CD4-positive, alpha-beta T cell treated with Interleukin-15 for 1 hour (primary cell): ENCODE data around the gene ERCC6L.
"Not testable (repeated sequence)": the region's sequence is repeated elsewhere in the genome, so short reads cannot be mapped to it uniquely, and the experiment has no call there.

Experiments
- DNase-seq: peaks from one replicate; pipeline ENCODE4 v3.0.0-alpha.2; 2020

Gene ERCC6L

DNA sequence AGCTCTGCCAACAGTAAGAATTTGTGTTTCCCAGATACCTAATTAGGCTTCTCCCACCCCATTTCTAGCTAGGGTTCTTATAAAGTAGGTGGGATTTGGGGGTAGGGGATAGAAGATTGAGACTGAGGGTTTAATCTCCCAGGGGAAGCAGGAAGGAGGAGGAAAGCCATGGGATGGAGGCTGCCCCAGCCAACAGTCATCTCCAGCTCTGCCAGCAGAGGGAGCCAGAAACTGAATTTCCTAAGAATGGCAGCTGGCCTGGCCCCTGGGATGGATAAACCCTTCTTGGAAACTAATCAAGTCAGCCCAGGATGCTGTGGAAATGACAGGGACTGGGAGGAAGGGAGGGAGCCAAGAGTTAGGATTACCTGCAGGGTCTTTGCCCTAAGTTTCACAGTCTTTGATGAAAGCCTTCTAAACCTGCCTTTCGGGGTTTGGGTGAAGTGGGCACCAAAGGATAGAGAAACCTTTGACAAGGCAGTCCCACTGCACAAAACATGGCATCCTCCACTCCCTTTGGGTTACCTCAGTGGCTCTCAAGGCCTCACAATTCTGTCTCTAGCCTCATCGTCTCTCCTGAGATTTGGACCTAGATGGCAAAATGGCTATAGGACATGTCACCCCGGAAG is 6.7 kb upstream of the ERCC6L start:
- DNase-seq: no peak

GRCh38 chrX:72243472-72243871 is 4.6 kb upstream of the ERCC6L start:
- DNase-seq: no peak

GRCh38 chrX:72240976-72241375 is 2.1 kb upstream of the ERCC6L start:
- DNase-seq: no peak

GRCh38 chrX:72238183-72238582 is 644 bp downstream of the ERCC6L start:
- DNase-seq: no peak

DNA sequence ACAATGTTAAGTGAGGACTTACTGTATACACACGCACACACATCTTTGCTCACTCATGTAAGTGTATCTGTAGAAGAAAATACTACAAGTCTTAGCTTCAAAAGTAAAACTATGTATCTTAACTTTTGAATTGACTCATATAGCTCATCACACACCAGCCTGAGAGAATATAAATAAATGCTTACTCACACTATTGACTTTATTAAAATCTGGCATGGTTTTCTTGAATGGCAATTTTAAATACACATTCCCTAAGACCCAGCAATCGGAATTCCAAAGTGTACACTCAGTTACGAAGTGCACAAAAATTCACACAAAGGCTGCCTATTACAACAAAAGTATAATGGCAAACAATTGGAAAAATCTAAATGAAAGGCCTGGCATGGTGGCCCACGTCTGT is 2.0 kb downstream of the ERCC6L start:
- DNase-seq: no peak

GRCh38 chrX:72230290-72230689 is 8.5 kb downstream of the ERCC6L start:
- no peak for DNase-seq

DNA sequence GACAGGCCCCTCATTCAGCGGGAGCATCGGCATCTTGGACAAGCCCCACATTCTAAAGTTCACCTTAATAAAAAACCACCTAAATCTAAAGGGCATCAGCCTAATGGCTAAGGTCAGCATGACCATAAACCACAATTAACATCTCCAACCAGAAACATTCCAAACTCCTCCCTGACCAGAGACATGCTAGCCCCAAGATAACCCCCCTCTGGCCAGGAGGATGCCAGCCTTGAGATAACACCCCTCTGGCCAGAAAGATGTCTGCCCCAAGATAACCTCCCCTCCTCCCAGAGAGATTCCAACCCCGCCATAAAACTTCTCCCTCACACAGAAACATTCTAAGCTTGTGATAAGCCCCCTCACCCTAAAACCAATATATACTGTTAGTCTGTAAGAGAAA is 18.5 kb downstream of the ERCC6L start:
- not testable (repeated sequence) for DNase-seq

DNA sequence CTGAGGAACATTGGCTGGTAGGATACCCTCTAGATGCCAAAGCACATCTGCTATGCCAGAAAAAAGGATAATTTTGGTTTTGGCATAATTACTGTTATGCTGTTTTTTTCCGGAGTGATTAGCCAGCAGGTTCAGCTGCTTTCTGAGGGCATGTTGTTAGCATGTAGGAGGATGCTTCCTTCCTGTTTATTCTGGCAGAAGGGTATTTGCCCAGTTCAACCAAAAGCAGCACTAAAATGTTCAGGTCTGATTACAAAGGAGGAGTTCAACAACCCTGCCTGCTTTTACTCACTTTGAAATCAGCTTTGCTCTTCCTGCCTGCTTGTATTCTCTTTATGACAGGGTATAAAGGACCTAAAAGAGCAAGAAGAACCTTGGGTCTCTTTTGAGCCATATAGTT is 21.9 kb downstream of the ERCC6L start:
- DNase-seq: no peak

DNA sequence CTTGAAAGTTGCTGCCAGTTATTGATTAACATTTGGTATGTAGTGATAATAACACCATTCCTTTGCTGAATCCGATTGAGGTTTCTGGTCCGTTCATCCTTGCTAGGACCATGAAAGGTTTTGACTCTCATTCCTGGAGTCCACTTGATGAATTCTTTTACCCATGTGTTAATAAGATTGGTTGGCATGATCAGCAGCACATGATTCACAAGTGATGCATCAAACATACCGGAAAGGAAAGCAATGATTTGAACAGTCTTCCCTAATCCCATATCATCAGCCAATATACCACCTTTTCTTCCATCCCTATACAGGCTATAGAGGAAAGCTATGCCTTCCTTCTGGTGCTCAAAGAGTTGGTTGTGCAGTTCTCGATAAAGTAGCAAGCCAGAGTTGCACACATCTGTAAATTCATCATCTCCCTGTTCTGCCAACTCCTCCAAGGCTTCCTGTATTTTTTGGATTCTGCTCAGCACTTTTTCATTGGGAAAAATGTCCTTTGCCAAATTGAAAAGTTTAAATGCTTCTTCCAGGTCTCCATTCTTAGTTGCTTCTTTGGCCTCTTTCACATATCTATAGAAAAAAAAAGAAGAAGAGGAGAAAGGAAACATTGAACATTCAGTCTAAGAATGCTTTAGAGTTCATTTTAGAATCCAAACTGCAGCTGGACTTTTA is 30.6 kb downstream of the ERCC6L start:
- no peak for DNase-seq

- DNase-seq: no peak
Measured at GRCh38 chrX:72207366-72207765, 31.5 kb downstream of the ERCC6L start.

DNA sequence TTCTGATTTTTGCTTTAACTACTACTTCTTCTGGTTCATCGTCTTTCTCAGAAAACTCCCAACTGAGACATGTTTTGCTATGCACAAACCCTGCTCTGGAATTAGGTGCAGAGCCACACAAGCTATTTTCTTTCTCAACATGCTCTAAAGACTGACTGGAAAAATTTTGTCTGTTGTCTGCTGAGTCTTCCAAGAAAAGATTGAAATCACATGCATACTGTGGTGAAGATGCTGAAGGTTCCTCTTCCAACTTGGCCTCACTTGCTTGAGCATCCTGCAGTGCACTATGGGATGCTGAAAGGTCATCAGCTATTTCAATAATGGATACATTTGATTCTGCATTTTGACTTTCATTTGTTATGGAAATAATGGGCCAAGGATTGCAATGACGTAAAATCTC is 33.1 kb downstream of the ERCC6L start:
- no peak for DNase-seq

DNA sequence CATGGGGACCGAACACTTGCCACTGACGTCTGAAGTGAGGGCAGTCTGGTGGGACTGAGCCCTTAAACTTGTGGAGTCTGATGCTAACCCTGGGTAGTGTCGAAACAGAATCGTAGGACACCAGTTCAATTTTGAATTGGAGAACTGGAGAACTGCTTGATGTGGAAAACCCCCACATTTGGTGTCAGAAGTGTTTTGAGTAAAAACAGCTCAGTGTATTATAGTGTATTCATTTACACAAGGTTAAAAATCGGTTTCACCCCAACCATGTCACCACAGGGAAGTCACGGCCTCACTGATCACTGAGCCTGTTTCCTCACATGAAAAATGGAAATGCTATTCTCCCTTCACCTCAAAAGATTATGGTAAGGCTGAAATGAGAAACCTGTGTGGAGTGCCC is 35.4 kb downstream of the ERCC6L start:
- DNase-seq: no peak

DNA sequence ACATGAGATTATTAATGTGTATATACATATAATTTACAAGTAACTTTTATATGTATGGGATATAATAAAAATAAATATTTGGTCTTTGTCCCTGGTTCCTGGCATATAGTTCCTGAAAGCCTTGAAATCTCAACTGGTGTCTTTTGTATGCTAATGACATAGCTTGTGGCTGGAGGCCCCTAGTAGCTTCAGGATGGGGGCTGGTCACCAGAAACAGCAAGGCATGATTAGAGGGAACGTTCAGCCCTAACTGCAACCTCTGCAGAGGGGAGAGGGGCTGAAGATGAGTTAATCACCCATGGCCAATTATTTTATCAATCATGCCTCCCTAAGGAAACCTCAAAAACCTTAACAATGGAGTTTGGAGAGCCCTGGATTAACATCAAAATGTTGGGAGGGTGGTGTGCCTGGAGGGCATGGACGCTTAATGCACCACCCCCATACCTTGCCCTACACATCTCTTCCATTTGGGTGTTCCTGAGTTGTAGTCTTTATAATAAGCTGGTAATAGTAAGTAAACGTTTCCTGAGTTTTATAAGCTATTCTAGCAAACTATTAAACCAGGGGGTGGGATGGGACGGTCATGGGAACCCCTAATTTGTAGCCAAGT is 35.9 kb downstream of the ERCC6L start:
- DNase-seq: no peak

DNA sequence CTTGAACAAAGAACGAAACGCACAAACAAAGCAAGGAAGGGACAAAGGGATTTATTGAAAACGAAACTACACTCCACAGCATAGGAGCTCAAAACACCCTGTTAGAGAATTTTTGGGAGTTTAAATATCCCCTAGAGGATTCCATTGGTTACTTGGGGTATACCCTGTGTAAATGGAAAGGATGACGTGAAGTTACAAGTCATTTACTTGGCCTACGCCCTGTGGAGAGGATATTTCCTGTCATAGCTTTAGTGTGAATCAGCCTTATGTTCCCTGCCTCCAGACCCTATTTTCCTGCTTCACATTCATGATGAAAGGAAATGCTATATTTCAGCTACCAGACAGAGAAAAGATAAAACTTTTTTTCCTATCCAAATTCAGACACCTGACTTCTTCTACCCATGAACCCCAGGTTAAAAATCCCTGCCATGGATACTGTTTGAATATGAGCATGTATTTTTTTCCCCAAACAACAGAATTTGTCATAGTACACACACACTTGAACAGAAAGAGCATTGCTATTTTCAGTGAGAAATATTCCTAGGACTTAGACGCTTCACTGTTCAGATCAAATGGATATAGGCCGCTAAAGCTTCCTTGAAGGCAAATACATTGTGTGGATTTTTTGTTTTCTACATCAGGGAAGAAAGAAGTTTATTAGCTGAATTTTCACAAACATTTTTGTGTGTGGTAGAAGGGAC is 36.8 kb downstream of the ERCC6L start:
- DNase-seq: no peak

- DNase-seq: no peak
Measured at GRCh38 chrX:72182924-72183323, 55.9 kb downstream of the ERCC6L start.

DNA sequence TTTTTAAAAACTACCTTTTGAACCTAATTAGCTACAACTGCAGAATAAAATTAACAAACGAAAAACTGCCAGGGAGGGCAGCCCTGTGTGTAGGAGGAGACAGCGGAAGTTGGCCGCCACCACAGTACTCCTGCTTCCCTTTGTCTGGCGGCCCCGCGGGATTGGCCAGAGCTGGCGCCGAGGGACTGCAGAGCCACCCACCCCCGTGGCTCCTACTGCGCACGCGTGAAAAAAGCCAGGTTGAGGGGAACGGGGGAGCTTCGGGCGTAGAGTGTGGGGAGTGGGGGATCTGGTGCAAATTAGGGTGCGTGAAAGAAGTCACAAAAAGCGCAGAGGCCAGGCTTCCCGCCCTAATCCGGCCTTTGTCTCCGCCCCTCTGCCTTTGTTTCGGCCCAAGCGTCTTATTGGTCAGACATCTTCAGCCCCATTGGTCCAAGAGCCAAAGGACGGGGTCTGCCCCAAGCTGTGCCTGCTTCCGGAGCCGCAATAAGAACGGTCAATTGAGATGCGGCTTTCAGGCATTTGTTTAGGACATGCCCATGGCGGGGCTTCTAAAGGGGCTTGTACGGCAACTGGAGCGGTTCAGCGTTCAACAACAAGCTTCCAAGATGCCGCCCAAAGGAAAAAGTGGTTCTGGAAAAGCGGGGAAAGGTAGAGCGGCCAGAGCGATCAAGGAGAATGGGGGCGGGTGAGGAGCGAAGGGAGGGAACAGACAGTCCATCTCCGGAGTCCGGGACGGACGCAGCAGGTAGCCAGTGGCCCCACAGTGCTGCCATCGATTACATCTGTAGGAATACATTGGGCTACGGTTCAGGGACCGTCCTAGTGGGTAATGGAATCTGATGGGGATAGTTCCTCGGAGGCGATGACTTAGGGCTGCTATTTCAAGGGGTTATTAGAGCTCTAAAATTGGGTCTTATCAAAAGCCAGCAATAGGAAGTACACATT is 57.4 kb downstream of the ERCC6L start, which contains the start of gene PIN4:
PIN4 (plus strand) TSS at position 580 of the 948 bp plus-strand sequence; CDS start at position 609, 29 bp downstream.
- DNase-seq: peak; percentile 93

GRCh38 chrX:72180539-72180938 is 58.3 kb downstream of the ERCC6L start:
- no peak for DNase-seq

DNA sequence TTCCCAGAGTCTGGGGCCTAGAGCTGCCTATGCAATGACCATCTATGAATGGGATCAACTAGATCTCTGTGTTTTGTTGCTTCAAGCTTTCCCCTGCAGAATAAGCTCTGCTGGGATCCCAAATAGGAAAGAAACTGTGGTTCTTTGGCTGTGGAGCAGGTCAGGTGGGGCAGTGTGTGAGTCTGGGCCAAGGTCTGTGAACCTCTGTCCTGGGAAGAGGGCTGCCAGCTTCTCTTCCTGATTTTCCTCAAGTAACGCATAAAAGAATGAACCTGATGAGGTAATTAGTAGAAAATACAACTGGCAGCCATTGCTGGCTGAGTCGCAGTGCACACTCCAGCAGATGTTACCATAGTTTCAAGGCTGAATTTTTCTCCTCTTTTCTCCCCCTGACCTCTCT is 61.8 kb downstream of the ERCC6L start:
- DNase-seq: no peak

DNA sequence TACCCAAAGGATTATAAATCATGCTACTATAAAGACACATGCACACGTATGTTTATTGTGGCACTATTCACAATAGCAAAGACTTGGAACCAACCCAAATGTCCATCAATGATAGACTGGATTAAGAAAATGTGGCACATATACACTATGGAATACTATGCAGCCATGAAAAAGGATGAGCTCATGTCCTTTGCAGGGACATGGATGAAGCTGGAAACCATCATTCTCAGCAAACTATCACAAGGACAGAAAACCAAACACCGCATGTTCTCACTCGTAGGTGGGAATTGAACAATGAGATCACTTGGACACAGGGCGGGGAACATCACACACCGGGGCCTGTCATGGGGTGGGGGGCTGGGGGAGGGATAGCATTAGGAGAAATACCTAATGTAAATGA is 62.5 kb downstream of the ERCC6L start:
- DNase-seq: not testable (repeated sequence)

- peak; percentile 54 for DNase-seq
Measured at GRCh38 chrX:72169008-72169728, 69.7 kb downstream of the ERCC6L start.

- DNase-seq: no peak
Measured at GRCh38 chrX:72165551-72165950, 73.3 kb downstream of the ERCC6L start.

DNA sequence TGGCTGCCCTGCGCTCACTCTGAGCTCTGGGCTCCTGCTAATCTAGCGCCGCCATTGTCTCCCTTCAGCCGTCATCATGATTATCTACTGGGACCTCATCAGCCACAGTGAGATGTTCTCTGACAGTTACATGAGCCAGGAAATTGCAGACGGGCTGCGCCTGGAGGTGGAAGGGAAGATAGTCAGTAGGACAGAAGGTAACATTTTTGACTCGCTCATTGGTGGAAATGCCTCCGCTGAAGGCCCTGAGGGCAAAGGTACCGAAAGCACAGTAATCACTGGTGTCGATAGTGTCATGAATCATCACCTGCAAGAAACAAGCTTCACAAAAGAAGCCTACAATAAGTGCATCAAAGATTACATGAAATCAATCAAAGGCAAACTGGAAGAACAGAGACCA is 79.1 kb downstream of the ERCC6L start:
- DNase-seq: no peak
